Stimulated activated CD4-positive, alpha-beta T cell treated with anti-CD3 and anti-CD28 coated beads, Interleukin-2, amount 100 ng/mL, for 24 hours (primary cell): ENCODE data around the gene GJD4.

Experiments used
- DNase-seq, 2 donors: peaks; one replicate each; pipeline ENCODE4 v3.0.0-alpha.2; 2020

GJD4 gene

GRCh38 chr10:35579726-35580422 lies 25.3 kb upstream of the GJD4 start:
- no peak for DNase-seq

- no peak for DNase-seq
Measured at GRCh38 chr10:35580423-35580770, 24.7 kb upstream of the GJD4 start.

- no peak for DNase-seq
Measured at GRCh38 chr10:35581655-35582054, 23.5 kb upstream of the GJD4 start.

- DNase-seq, result no peak
Measured at GRCh38 chr10:35584946-35585345, 20.2 kb upstream of the GJD4 start.

GRCh38 chr10:35585356-35585755 lies 19.8 kb upstream of the GJD4 start:
- no peak for DNase-seq

- no peak for DNase-seq
Measured at GRCh38 chr10:35585903-35586535, 19.1 kb upstream of the GJD4 start.

- DNase-seq, result no peak
Measured at GRCh38 chr10:35588836-35589235, 16.3 kb upstream of the GJD4 start.

GRCh38 chr10:35592441-35592840 lies 12.7 kb upstream of the GJD4 start:
- no peak for DNase-seq

GRCh38 chr10:35594115-35595079 lies 10.7 kb upstream of the GJD4 start:
- no peak for DNase-seq

- DNase-seq, result no peak
Measured at GRCh38 chr10:35595106-35595505, 10.0 kb upstream of the GJD4 start.

GRCh38 chr10:35598379-35598778 lies 6.8 kb upstream of the GJD4 start:
- DNase-seq, result no peak

GRCh38 chr10:35600193-35600592 lies 4.9 kb upstream of the GJD4 start:
- no peak for DNase-seq

- DNase-seq, result no peak
Measured at GRCh38 chr10:35606430-35606829, 1.3 kb downstream of the GJD4 start.

- peak in 1 of 2 donors; percentile 5 for DNase-seq
Measured at GRCh38 chr10:35607475-35608327, 2.6 kb downstream of the GJD4 start.

- no peak for DNase-seq
Measured at GRCh38 chr10:35608328-35608672, 3.2 kb downstream of the GJD4 start.

- DNase-seq, result no peak
Measured at GRCh38 chr10:35611750-35612149, 6.6 kb downstream of the GJD4 start.

GRCh38 chr10:35612385-35613106 lies 7.4 kb downstream of the GJD4 start:
- DNase-seq, result no peak

GRCh38 chr10:35613107-35613440 lies 7.9 kb downstream of the GJD4 start:
- DNase-seq, result no peak

GRCh38 chr10:35613597-35614226 lies 8.6 kb downstream of the GJD4 start:
- no peak for DNase-seq

- no peak for DNase-seq
Measured at GRCh38 chr10:35614312-35614711, 9.2 kb downstream of the GJD4 start.

- DNase-seq, result no peak
Measured at GRCh38 chr10:35626971-35627507, 21.9 kb downstream of the GJD4 start.

GRCh38 chr10:35631404-35631803 lies 26.3 kb downstream of the GJD4 start:
- DNase-seq, result no peak
